ENCODE data around the gene HNRNPUL1.

HNRNPUL1 gene

DNA sequence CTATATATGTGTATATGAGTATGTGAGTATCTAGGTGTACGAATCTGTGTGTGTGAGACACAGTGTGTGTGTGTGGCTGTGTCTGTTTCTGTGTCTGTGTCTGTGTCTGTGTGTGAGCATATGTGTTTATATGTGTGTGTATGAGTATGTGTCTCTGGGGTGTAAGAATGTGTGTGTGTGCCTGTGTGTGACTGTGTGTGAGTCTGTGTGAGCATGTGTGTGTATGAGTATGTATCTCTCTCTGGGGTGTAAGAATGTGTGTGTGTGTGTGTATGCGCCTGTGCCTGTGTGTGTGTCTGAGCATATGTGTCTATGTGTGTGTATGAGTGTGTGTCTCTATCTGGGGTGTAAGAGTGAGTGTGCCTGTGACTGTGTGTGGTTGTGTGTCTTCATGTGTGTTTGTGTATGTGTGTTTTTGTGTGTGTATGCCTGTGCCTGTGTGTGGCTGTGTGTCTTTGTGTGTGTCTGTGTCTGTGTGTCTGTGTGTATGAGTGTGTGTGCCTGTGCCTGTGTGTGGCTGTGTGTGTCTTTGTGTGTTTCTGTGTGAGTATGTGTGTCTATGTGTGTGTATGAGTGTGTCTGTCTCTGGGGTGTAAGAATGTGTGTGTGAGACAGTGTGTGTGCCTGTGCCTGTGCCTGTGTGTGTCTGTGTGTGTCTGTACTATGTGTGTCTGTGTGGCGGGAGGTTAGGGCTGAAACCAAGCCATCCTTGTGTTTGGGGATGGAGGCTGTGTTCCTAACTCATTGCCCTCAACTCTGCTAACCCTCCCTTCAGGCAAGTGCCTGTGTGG lies 33.9 kb upstream of the HNRNPUL1 start:
- DNase-seq: no peak
- Histone ChIP-seq H3K9me3 (ENCODE audit: severe bottlenecking) (no peaks in the 10 kb centered on the region), H3K27me3 (ENCODE audit: insufficient read depth, low read depth, severe bottlenecking) (no peaks in the 10 kb centered on the region), H3K27ac (no peak overlapping the region), H3K4me3 (ENCODE audit: low read depth, low read length) (no peak overlapping the region), H3K36me3 (no peaks in the 10 kb centered on the region)
- TF ChIP-seq, protein P1, sequence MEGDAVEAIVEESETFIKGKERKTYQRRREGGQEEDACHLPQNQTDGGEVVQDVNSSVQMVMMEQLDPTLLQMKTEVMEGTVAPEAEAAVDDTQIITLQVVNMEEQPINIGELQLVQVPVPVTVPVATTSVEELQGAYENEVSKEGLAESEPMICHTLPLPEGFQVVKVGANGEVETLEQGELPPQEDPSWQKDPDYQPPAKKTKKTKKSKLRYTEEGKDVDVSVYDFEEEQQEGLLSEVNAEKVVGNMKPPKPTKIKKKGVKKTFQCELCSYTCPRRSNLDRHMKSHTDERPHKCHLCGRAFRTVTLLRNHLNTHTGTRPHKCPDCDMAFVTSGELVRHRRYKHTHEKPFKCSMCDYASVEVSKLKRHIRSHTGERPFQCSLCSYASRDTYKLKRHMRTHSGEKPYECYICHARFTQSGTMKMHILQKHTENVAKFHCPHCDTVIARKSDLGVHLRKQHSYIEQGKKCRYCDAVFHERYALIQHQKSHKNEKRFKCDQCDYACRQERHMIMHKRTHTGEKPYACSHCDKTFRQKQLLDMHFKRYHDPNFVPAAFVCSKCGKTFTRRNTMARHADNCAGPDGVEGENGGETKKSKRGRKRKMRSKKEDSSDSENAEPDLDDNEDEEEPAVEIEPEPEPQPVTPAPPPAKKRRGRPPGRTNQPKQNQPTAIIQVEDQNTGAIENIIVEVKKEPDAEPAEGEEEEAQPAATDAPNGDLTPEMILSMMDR (IDR thresholded peaks at IDR 0.05; ENCODE audit: low read depth, low read length): no peak

DNA sequence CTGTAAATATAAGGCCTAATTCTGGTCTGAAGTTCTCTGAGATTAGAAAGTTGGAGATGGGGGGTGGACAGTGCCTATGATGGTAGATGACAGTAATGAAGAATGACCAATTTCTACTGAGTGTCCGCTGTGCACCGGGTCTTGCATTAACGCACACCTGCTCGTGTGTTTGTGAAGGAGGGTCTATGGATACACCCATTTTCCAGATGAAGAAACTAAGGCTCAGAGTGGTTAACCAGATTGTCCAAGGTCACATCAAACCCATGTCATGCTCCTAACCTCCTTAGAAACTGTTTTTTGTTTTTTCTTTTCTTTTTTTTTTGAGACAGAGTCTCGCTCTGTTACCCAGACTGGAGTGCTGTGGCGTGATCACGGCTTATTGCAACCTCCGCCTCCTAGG lies 31.5 kb upstream of the HNRNPUL1 start:
- DNase-seq: no peak
- H3K36me3 ChIP-seq: no peaks in the 10 kb centered on the region
- no peak overlapping the region for H3K27ac ChIP-seq
- no peaks in the 10 kb centered on the region for H3K27me3 ChIP-seq (ENCODE audit: insufficient read depth, low read depth, severe bottlenecking)
- H3K4me3 ChIP-seq (ENCODE audit: low read depth, low read length): no peak overlapping the region
- no peaks in the 10 kb centered on the region for H3K9me3 ChIP-seq (ENCODE audit: severe bottlenecking)
- TF ChIP-seq, protein P1 (IDR thresholded peaks at IDR 0.05; ENCODE audit: low read depth, low read length): no peak

DNA sequence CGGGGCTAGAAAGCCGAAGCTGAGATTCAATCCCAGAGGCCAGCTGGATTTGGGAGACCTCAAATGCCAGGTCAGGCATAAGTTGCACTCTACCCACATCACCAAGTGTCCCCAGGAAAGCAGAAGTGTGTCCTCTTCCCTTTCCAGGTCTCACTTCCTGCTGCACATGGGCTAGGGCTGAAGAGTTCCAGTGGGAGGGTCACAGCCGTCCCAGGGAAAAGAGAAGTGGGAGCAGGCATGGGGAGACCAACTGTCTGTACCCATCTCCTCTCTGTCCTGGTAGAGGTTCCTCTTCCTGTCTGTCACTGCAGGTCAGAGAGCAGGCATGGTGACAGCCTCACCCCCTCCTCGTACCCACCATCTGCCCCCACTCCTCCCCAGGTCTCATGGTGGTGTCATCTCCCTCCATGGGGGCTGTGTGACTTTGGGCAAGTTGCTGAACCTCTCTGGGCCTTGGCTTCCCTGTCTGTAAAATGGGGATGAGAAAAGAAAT lies 30.4 kb upstream of the HNRNPUL1 start:
- no peak overlapping the region for H3K4me3 ChIP-seq (ENCODE audit: low read depth, low read length)
- no peaks in the 10 kb centered on the region for H3K36me3 ChIP-seq
- no peaks in the 10 kb centered on the region for H3K27me3 ChIP-seq (ENCODE audit: insufficient read depth, low read depth, severe bottlenecking)
- H3K27ac ChIP-seq: no peak overlapping the region
- TF ChIP-seq, protein P1 (IDR thresholded peaks at IDR 0.05; ENCODE audit: low read depth, low read length): no peak
- no peak for DNase-seq
- no peaks in the 10 kb centered on the region for H3K9me3 ChIP-seq (ENCODE audit: severe bottlenecking)

DNA sequence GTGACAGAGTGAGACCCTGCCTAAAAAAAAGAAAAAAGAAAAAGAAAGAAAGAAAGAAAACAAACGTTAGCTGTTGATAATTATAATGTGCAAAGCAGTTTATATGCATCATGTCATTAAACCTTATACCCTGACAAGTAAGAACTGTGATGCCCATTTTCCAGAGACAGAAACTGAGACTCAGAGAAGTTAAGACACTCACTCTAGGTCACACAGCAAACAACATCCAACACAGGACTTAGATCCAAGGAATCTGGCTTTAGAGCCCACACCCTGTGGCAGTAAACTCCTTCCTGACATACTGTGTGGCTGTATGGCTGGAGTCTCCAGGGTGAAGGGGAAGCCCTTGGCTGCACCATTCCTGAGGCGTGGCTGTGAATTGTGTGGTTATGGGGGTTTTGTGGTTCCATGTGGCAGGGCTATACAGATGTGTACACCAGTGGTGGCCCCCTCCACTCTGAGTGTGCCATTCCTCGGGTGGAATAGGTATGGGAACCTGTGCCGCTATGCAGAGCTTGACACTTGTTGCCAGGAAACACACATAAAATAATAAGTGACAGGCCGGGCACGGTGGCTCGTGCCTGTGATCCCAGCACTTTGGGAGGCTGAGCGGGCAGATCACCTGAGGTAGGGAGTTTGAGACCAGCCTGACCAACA lies 29.5 kb upstream of the HNRNPUL1 start:
- TF ChIP-seq, protein P1 (IDR thresholded peaks at IDR 0.05; ENCODE audit: low read depth, low read length): no peak
- DNase-seq: no peak
- Histone ChIP-seq H3K9me3 (ENCODE audit: severe bottlenecking) (no peaks in the 10 kb centered on the region), H3K36me3 (no peaks in the 10 kb centered on the region), H3K4me3 (ENCODE audit: low read depth, low read length) (no peak overlapping the region), H3K27ac (no peak overlapping the region), H3K27me3 (ENCODE audit: insufficient read depth, low read depth, severe bottlenecking) (no peaks in the 10 kb centered on the region)

DNA sequence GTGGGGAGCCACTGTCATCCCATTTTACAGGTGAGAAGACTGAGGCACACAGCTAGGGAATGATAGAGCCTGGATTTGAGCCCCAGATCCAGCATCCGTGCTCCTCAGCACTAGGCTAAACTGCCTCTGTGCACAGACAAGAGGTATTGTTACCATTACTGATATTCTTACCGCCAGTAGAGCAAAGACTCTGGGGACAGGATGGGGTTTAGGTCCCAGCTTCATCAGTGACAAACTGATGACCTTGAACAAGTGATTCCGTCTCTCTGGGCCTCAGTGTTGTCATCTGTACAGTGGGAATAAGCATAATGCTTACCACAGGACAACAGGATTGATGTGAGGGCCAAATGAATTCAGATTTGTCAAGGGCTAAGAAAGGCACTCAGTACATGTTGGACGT lies 28.7 kb upstream of the HNRNPUL1 start:
- Histone ChIP-seq H3K4me3 (ENCODE audit: low read depth, low read length) (no peak overlapping the region), H3K27me3 (ENCODE audit: insufficient read depth, low read depth, severe bottlenecking) (no peaks in the 10 kb centered on the region), H3K27ac (no peak overlapping the region), H3K9me3 (ENCODE audit: severe bottlenecking) (no peaks in the 10 kb centered on the region), H3K36me3 (no peaks in the 10 kb centered on the region)
- TF ChIP-seq, protein P1 (IDR thresholded peaks at IDR 0.05; ENCODE audit: low read depth, low read length): no peak
- DNase-seq: no peak
